ENCODE results near the gene CACNA2D3. TPM values are rescaled to one million over a fixed set of nuclear protein-coding genes. Genes with fewer than 3 reads are reported as not detected.

CACNA2D3 gene
- total and polyA plus RNA-seq, 4 donors = 0.72 to 2.4 (median 1.5) TPM

GRCh38 chr3:54784021-54784420 lies 661.7 kb downstream of the CACNA2D3 start:
- H3K36me3 ChIP-seq (ENCODE audit: control insufficient read depth in 1 of 2, insufficient read depth in 2 of 2, low read length in 1 of 2) = no peaks in the 10 kb centered on the region
- H3K4me1 ChIP-seq (ENCODE audit: control insufficient read depth in 1 of 2, insufficient read depth in 2 of 2, low read length in 2 of 2) = no peaks in the 10 kb centered on the region
- H3K4me3 ChIP-seq (ENCODE audit: low read length in 2 of 2) = no peak overlapping the region
- no peaks in the 10 kb centered on the region for H3K27me3 ChIP-seq (ENCODE audit: control insufficient read depth in 1 of 2, insufficient read depth in 2 of 2, low read length in 1 of 2)
- 91 to 95% methylated on average over 5 of the region's 5 CpGs for WGBS, 2 donors
- H3K9me3 ChIP-seq (ENCODE audit: control insufficient read depth, low read length) = no peaks in the 10 kb centered on the region
- intact Hi-C loops (cut with DNase I) = no loop called here
- H3K27ac ChIP-seq (ENCODE audit: low read depth in 1 of 2, low read length in 2 of 2) = no peak overlapping the region
- DNase-seq (no peak), ATAC-seq (ENCODE audit: low FRiP score) (no peak)

- ATAC-seq (ENCODE audit: low FRiP score) (no peak), DNase-seq (no peak)
- 74 to 75% methylated on average over 3 of the region's 3 CpGs for WGBS, 2 donors
- intact Hi-C loops (cut with DNase I) = no loop called here
- H3K27ac ChIP-seq (ENCODE audit: low read depth in 1 of 2, low read length in 2 of 2) = no peak overlapping the region
- no peaks in the 10 kb centered on the region for H3K9me3 ChIP-seq (ENCODE audit: control insufficient read depth, low read length)
- H3K27me3 ChIP-seq (ENCODE audit: control insufficient read depth in 1 of 2, insufficient read depth in 2 of 2, low read length in 1 of 2) = no peaks in the 10 kb centered on the region
- no peak overlapping the region for H3K4me3 ChIP-seq (ENCODE audit: low read length in 2 of 2)
- H3K36me3 ChIP-seq (ENCODE audit: control insufficient read depth in 1 of 2, insufficient read depth in 2 of 2, low read length in 1 of 2) = no peaks in the 10 kb centered on the region
- no peaks in the 10 kb centered on the region for H3K4me1 ChIP-seq (ENCODE audit: control insufficient read depth in 1 of 2, insufficient read depth in 2 of 2, low read length in 2 of 2)
Observed at GRCh38 chr3:54785976-54786375, 663.6 kb downstream of the CACNA2D3 start.

GRCh38 chr3:54790051-54790450 lies 667.7 kb downstream of the CACNA2D3 start:
- DNase-seq (no peak), ATAC-seq (ENCODE audit: low FRiP score) (no peak)
- H3K9me3 ChIP-seq (ENCODE audit: control insufficient read depth, low read length) = peaks cover 2% of the 10 kb centered on the region
- H3K36me3 ChIP-seq (ENCODE audit: control insufficient read depth in 1 of 2, insufficient read depth in 2 of 2, low read length in 1 of 2) = no peaks in the 10 kb centered on the region
- intact Hi-C loops (cut with DNase I) = no loop called here
- no peak overlapping the region for H3K4me3 ChIP-seq (ENCODE audit: low read length in 2 of 2)
- no peaks in the 10 kb centered on the region for H3K27me3 ChIP-seq (ENCODE audit: control insufficient read depth in 1 of 2, insufficient read depth in 2 of 2, low read length in 1 of 2)
- WGBS, 2 donors = 49 to 60% methylated on average over 3 of the region's 3 CpGs
- no peak overlapping the region for H3K27ac ChIP-seq (ENCODE audit: low read depth in 1 of 2, low read length in 2 of 2)
- H3K4me1 ChIP-seq (ENCODE audit: control insufficient read depth in 1 of 2, insufficient read depth in 2 of 2, low read length in 2 of 2) = no peaks in the 10 kb centered on the region

GRCh38 chr3:54791501-54792156 lies 669.3 kb downstream of the CACNA2D3 start:
- Histone ChIP-seq H3K4me3 (ENCODE audit: low read length in 2 of 2) (no peak overlapping the region), H3K27ac (ENCODE audit: low read depth in 1 of 2, low read length in 2 of 2) (no peak overlapping the region), H3K9me3 (ENCODE audit: control insufficient read depth, low read length) (peaks cover 2% of the 10 kb centered on the region), H3K4me1 (ENCODE audit: control insufficient read depth in 1 of 2, insufficient read depth in 2 of 2, low read length in 2 of 2) (no peaks in the 10 kb centered on the region), H3K27me3 (ENCODE audit: control insufficient read depth in 1 of 2, insufficient read depth in 2 of 2, low read length in 1 of 2) (no peaks in the 10 kb centered on the region), H3K36me3 (ENCODE audit: control insufficient read depth in 1 of 2, insufficient read depth in 2 of 2, low read length in 1 of 2) (no peaks in the 10 kb centered on the region)
- ATAC-seq (ENCODE audit: low FRiP score) (no peak), DNase-seq (no peak)
- intact Hi-C loops (cut with DNase I) = no loop called here
- WGBS, 2 donors = 69 to 78% methylated on average over 2 of the region's 2 CpGs

- Histone ChIP-seq H3K27ac (ENCODE audit: low read depth in 1 of 2, low read length in 2 of 2) (no peak overlapping the region), H3K4me1 (ENCODE audit: control insufficient read depth in 1 of 2, insufficient read depth in 2 of 2, low read length in 2 of 2) (no peaks in the 10 kb centered on the region), H3K27me3 (ENCODE audit: control insufficient read depth in 1 of 2, insufficient read depth in 2 of 2, low read length in 1 of 2) (no peaks in the 10 kb centered on the region), H3K9me3 (ENCODE audit: control insufficient read depth, low read length) (peaks cover 2% of the 10 kb centered on the region), H3K4me3 (ENCODE audit: low read length in 2 of 2) (no peak overlapping the region), H3K36me3 (ENCODE audit: control insufficient read depth in 1 of 2, insufficient read depth in 2 of 2, low read length in 1 of 2) (no peaks in the 10 kb centered on the region)
- WGBS, 2 donors = 71 to 73% methylated on average over 4 of the region's 4 CpGs
- DNase-seq = no peak
- intact Hi-C loops (cut with DNase I) = no loop called here
- ATAC-seq (ENCODE audit: low FRiP score) = no peak
Observed at GRCh38 chr3:54792584-54792983, 670.2 kb downstream of the CACNA2D3 start.

GRCh38 chr3:54793171-54793570 lies 670.8 kb downstream of the CACNA2D3 start:
- Histone ChIP-seq H3K36me3 (ENCODE audit: control insufficient read depth in 1 of 2, insufficient read depth in 2 of 2, low read length in 1 of 2) (no peaks in the 10 kb centered on the region), H3K9me3 (ENCODE audit: control insufficient read depth, low read length) (peaks cover 2% of the 10 kb centered on the region), H3K27ac (ENCODE audit: low read depth in 1 of 2, low read length in 2 of 2) (no peak overlapping the region), H3K4me1 (ENCODE audit: control insufficient read depth in 1 of 2, insufficient read depth in 2 of 2, low read length in 2 of 2) (no peaks in the 10 kb centered on the region), H3K4me3 (ENCODE audit: low read length in 2 of 2) (no peak overlapping the region), H3K27me3 (ENCODE audit: control insufficient read depth in 1 of 2, insufficient read depth in 2 of 2, low read length in 1 of 2) (no peaks in the 10 kb centered on the region)
- DNase-seq (no peak), ATAC-seq (ENCODE audit: low FRiP score) (no peak)
- 61 to 65% methylated on average over 6 of the region's 6 CpGs for WGBS, 2 donors
- intact Hi-C loops (cut with DNase I) = no loop called here

- WGBS, 2 donors = 75 to 80% methylated on average over 2 of the region's 2 CpGs
- H3K4me3 ChIP-seq (ENCODE audit: low read length in 2 of 2) = no peak overlapping the region
- DNase-seq = no peak
- no peaks in the 10 kb centered on the region for H3K36me3 ChIP-seq (ENCODE audit: control insufficient read depth in 1 of 2, insufficient read depth in 2 of 2, low read length in 1 of 2)
- H3K9me3 ChIP-seq (ENCODE audit: control insufficient read depth, low read length) = peaks cover 2% of the 10 kb centered on the region
- intact Hi-C loops (cut with DNase I) = no loop called here
- ATAC-seq (ENCODE audit: low FRiP score) = no peak
- no peaks in the 10 kb centered on the region for H3K27me3 ChIP-seq (ENCODE audit: control insufficient read depth in 1 of 2, insufficient read depth in 2 of 2, low read length in 1 of 2)
- no peaks in the 10 kb centered on the region for H3K4me1 ChIP-seq (ENCODE audit: control insufficient read depth in 1 of 2, insufficient read depth in 2 of 2, low read length in 2 of 2)
- H3K27ac ChIP-seq (ENCODE audit: low read depth in 1 of 2, low read length in 2 of 2) = no peak overlapping the region
Observed at GRCh38 chr3:54797111-54797510, 674.8 kb downstream of the CACNA2D3 start.

- intact Hi-C loops (cut with DNase I) = no loop called here
- Histone ChIP-seq H3K27me3 (ENCODE audit: control insufficient read depth in 1 of 2, insufficient read depth in 2 of 2, low read length in 1 of 2) (no peaks in the 10 kb centered on the region), H3K4me1 (ENCODE audit: control insufficient read depth in 1 of 2, insufficient read depth in 2 of 2, low read length in 2 of 2) (no peaks in the 10 kb centered on the region), H3K27ac (ENCODE audit: low read depth in 1 of 2, low read length in 2 of 2) (no peak overlapping the region), H3K9me3 (ENCODE audit: control insufficient read depth, low read length) (no peaks in the 10 kb centered on the region), H3K4me3 (ENCODE audit: low read length in 2 of 2) (no peak overlapping the region), H3K36me3 (ENCODE audit: control insufficient read depth in 1 of 2, insufficient read depth in 2 of 2, low read length in 1 of 2) (no peaks in the 10 kb centered on the region)
- WGBS, 2 donors = 75 to 81% methylated on average over 1 of the region's 1 CpG
- DNase-seq = no peak
- ATAC-seq (ENCODE audit: low FRiP score) = no peak
Observed at GRCh38 chr3:54800478-54800877, 678.1 kb downstream of the CACNA2D3 start.

GRCh38 chr3:54801977-54802376 lies 679.6 kb downstream of the CACNA2D3 start:
- Histone ChIP-seq H3K27me3 (ENCODE audit: control insufficient read depth in 1 of 2, insufficient read depth in 2 of 2, low read length in 1 of 2) (no peaks in the 10 kb centered on the region), H3K4me3 (ENCODE audit: low read length in 2 of 2) (no peak overlapping the region), H3K4me1 (ENCODE audit: control insufficient read depth in 1 of 2, insufficient read depth in 2 of 2, low read length in 2 of 2) (no peaks in the 10 kb centered on the region), H3K27ac (ENCODE audit: low read depth in 1 of 2, low read length in 2 of 2) (no peak overlapping the region), H3K9me3 (ENCODE audit: control insufficient read depth, low read length) (no peaks in the 10 kb centered on the region), H3K36me3 (ENCODE audit: control insufficient read depth in 1 of 2, insufficient read depth in 2 of 2, low read length in 1 of 2) (no peaks in the 10 kb centered on the region)
- intact Hi-C loops (cut with DNase I) = no loop called here
- DNase-seq (no peak), ATAC-seq (ENCODE audit: low FRiP score) (no peak)
